Neural progenitor cell (in vitro differentiated cells): Measurements from ENCODE around the gene SHISA3.

Source experiments
- CTCF ChIP-seq: fragments of 200-600 bp; sonication (generic); IDR thresholded peaks from 2 replicates; pipeline ENCODE4 v1.5.1; 2017; ENCODE audit warnings: antibody characterized with exemption, mild to moderate bottlenecking
- EZH2 ChIP-seq: fragments of 200-600 bp; sonication (generic); IDR thresholded peaks from 2 replicates; pipeline ENCODE4 v1.6.1; 2017; ENCODE audit warnings: antibody characterized with exemption, mild to moderate bottlenecking, moderate library complexity

- TF ChIP-seq CTCF: no peak
- TF ChIP-seq EZH2: no peak
These were observed 49.5 kb downstream of the SHISA3 start for GRCh38 chr4:42446823-42447222.
